HG02840 (cell line): ENCODE results near the gene MARK2.
A peak's percentile ranks its signal among the peaks of the same experiment; 100 is the strongest.
"Not testable (repeated sequence)": the region's sequence is repeated elsewhere in the genome, so short reads cannot be mapped to it uniquely, and the experiment has no call there.

Experiments
- ATAC-seq: cut with Tn5 transposase; IDR thresholded peaks from one replicate; pipeline ENCODE4 v1.9.1; 2021; ENCODE audit warnings: mild to moderate bottlenecking, moderate library complexity, moderate number of reproducible peaks; ENCODE audit not compliant: unreplicated experiment, low FRiP score

MARK2 gene

DNA sequence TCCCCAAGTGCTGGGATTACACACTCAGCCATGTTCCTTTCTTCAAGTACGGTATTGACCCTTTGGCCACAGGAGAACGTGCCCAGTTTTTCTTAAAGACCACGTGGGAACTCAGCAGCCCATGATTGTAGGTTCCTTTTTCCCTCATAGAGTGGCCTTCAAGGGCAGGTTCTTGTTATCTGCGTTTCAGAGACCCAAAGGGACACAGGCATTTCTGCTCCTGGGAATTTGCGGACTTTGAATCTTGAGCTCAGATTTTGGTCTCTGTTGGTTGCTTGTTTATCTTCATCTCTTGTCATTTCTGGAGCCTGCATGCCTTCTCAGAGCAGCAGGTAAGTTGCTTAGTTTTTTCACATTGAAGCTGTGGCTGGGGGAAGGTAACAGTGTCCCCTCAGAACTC is 12.0 kb downstream of the MARK2 start:
- ATAC-seq = no peak

DNA sequence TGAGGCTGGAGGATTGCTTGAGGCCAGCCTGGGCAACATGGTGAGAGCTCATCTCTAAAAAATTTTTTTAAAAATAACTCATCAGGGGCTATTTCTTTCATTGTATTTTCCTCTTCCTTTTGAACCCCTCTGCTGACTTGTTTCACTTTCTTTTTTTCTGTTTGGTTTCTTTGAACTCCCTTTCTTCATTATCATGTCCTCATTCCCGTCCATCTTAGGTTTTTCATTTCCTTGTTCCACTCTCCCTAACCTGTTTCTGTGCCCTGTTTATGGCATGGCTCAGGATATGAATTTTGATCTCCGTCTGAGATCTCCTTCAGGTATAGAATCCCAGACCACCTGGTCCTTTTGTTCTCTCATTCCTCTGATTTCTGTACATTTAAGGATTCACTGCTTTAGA is 12.5 kb downstream of the MARK2 start:
- no peak for ATAC-seq

- ATAC-seq = no peak
Measured at GRCh38 chr11:63853476-63853875, 14.6 kb downstream of the MARK2 start.

DNA sequence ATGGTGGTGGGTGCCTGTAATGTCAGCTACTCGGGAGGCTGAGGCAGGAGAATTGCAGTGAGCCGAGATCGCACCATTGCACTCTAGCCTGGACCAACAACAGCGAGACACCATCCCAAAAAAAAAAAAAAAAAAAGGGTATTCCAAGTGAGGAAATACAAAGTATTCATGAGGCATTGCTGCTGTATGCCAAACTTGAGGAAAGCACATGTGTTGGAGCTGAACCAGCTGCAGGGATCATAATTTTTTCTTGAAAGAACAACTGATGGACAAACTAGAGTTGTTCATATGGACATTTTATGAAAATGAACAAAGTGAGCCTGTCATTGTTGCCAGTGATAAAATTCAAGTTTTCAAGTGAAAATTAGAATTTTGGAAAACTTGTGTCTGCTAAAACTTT is 15.8 kb downstream of the MARK2 start:
- ATAC-seq = no peak

DNA sequence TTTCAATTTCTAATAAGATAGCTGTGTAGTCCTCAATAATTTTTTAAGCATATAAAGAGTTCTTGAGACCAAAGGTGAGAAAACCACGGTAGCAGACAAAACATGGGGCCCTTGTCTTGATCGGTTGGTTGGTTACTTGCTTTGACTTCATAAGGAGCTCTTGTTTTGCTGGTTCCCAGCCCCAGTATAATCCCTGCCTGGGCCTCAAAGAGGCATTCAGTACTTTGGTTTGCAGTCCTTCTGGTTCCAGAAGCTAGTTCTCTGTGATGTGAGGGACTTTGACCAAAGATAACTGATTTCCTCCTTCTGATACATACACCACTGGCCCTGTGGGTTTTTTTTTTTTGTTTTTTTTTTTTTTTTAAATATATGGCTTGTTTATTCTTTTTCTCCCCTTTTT is 17.1 kb downstream of the MARK2 start:
- ATAC-seq = no peak

DNA sequence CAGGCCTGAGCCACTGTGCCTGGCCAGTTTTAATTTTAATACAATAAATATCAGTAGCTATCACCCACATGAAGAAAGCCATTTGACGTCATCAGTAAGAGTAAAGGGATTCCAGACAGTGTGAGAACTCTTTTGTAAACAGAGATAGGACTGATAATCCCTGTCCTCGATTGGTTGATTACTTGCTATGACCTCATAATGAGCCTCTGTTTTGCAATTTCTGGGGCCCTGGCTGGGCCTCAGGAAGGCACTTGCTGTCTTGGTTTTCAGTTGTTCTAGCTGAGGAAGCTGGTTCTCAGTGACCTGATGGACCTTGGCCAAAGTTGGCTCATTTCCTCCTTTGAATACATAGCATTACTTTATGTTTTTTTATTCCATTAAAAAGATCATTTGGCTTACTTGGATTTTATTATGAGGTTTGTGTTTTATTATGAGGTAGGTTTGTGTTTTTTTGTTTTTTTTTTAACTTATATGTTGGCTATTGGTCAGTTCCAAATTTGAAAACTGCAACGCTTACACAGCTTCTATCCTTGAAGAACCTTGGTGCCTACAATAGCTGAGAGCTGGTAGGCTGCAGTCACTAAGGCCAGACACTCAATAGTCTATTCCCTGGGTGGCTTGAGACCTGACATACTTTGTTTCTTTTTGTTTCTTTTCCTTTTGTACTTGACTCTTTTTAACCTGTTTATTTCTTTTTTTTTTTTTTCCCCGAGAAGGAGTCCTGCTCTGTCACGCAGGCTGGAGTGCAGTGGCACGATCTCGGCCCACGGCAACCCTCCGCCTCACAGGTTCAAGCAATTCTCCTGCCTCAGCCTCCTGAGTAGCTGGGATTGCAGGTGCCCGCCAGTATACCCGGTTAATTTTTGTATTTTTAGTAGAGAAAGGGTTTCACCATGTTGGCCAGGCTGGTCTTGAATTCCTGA is 20.0 kb downstream of the MARK2 start:
- ATAC-seq = no peak

GRCh38 chr11:63862923-63863322 is 24.0 kb downstream of the MARK2 start:
- no peak for ATAC-seq

DNA sequence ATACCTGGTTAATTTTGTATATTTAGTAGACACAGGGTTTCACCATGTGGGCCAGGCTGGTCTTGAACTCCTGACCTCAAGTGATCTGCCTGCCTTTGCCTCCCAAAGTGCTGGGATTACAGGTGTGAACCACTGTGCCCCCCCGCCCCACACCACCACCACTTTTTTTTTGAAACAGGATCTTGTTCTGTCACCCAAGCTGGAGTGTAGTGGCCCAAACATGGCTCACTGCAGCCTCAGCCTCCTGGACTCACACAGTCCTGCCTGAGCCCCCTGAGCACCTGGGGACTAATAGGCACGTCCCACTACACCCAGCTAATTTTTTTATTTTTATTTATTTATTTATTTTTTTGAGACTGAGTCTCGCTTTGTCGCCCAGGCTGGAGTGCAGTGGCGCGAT is 24.7 kb downstream of the MARK2 start:
- not testable (repeated sequence) for ATAC-seq

GRCh38 chr11:63866211-63866610 is 27.3 kb downstream of the MARK2 start:
- ATAC-seq = no peak

DNA sequence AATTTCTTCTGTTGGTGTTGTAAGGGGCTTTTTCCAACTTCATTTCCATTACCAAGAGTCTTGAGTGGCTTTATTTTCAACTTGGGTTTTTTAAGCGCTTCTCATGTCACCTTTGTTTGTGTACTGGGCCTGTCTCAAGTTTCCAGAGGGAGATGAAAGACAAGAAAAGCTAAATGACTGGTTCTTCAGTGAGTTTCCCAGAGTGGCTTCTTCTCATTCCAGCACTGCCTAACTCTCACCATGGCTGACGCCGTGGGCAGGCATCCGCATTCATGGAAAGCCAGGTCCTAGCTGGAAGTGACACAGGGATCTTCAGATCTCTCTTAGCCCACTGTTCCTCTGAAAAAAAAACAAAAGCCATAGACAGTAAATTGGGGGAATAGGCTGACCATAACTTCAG is 28.6 kb downstream of the MARK2 start:
- ATAC-seq = no peak

DNA sequence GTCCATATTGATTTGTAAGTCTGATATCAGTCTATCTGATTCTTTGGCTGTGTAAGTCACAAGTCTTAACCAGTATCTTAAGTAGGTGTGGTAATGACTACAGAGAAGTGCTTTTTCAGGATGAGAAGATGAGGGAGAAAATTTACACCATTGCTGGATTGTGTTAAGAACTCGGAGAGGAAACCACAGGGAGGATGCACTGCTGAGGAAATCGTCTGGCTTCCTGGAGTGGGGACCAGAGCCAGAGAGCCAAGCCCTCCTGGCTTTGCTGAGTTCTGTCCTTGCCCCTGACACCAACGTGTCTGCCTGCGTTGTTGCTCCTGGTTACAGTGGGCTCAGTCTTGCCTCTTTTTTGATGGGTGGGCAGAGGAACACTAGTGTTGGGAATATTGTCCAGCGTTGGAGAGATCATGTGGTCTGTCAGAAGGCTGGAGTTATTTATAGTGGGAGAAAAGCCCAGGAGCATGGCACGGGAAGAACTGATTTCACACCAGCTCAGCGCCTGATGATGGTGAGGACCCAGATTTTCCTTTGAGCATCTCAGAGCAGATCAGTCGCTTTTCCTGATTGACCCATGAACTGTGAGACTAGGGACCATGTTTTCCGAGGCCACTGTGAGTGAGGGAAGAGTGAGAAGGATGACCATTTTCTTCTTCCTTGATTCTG is 29.6 kb downstream of the MARK2 start:
- ATAC-seq = no peak

- ATAC-seq = no peak
Measured at GRCh38 chr11:63869171-63869591, 30.3 kb downstream of the MARK2 start.

GRCh38 chr11:63869683-63870082 is 30.8 kb downstream of the MARK2 start:
- ATAC-seq = no peak

DNA sequence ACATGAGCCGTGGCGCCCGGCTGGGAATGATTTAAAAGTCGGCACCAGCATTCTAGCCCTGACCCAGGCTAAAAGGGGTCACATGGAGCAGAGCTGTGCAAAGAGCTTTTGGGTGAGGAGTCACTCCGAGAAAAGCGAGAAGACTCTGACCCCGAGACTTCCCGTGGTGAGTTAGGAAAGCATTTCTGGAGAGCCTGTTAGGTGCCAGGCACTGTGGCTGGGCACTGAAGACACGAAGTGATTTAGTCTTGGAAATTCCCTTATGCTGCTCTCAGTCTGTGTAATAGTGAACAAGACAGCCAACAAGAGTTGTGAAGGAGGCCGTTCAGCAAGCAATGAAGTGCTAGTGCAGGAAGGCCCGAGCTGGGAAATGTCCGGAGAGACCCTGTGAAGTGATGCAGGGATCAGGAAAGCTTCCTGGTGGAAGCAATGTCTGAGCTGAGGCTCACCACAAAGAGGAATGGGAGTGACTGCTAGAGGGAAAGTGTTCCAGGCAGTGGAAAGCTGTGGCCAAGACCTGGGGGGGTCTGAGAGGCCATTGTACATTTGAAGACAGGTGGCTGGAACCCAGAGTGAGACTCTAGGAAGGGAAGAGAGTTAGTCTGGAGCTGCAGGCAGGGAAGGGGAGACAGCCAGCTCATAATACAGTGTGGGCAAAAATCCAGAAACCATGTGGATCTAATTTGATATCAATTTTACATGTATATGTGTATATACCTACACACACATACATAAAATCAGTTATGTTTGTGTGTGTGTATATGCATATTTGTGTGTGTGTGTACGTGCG is 31.6 kb downstream of the MARK2 start:
- no peak for ATAC-seq

- ATAC-seq = peak; percentile 77
Measured at GRCh38 chr11:63871962-63872799, 33.3 kb downstream of the MARK2 start.

DNA sequence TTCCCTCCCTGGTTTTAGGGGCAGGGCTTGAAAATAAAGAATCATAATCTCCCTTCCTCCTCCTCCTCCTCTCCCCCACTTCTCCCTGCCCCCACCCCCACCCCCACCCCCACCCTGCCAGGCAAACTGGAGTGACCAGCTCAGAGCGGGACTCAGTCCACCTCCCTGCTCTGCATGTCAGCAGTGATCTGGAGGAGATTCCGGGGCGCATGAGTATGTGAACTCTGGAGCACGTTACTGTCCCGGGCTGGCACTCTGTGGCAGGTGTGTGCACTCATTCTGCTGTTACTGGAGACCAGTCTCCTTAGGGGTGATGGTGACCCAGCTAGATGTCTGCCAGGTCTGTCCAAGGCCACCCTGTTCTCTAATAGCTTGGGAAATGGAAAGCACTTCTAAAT is 33.9 kb downstream of the MARK2 start:
- no peak for ATAC-seq

GRCh38 chr11:63873311-63873710 is 34.4 kb downstream of the MARK2 start:
- no peak for ATAC-seq

- ATAC-seq = no peak
Measured at GRCh38 chr11:63874511-63874910, 35.6 kb downstream of the MARK2 start.

DNA sequence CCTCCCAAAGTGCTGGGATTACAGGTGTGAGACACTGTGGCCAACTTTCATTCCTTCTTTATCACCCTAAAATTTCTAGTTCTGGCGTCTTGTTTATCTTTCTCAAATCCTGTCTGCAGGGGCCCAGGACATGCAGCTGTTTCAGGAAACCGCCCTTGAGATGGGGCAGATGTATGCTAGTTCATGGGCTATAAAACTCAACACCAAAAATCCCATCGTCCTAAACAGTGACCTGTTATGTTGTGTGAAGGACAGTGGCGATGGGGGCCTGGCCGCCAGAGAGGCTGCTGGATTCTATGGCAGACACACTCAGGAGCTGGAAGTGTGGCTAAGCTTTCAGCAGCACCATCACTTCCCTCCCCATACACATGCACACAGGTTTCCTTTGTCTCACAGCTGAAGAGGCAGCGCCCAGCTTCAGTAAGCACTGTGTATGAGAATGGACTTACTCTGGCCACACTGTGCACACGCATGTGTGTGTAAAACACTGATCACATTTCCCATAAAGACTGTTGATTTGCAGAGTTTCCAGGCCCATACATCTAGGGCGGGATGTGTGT is 36.7 kb downstream of the MARK2 start:
- no peak for ATAC-seq

DNA sequence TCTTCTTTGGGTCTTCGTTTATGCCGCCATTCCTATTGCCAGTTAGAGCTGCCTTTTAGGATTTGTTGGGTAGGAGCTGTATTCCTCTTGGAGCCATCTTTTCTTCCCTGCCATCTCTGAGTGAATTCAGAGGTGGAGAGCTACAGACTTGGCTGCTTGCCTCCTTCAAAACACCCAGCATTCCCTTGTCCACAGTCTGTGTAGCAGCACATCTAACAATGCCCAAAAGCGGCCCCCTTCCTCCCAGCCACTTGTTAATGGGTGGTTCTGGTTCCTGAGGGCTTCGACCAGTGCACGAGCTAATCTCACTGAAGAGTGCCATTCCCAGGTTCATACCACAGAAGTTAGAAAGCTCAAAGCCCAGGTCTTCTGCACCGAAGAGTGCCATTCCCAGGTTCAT is 37.7 kb downstream of the MARK2 start:
- no peak for ATAC-seq
